GM18909 (cell line): ENCODE data around the gene AKR7A2.

Experiments
- ATAC-seq: cut with Tn5 transposase; IDR thresholded peaks from one replicate; pipeline ENCODE4 v1.9.1; 2021; ENCODE audit warnings: mild to moderate bottlenecking; ENCODE audit not compliant: unreplicated experiment, poor library complexity

The AKR7A2 gene

DNA sequence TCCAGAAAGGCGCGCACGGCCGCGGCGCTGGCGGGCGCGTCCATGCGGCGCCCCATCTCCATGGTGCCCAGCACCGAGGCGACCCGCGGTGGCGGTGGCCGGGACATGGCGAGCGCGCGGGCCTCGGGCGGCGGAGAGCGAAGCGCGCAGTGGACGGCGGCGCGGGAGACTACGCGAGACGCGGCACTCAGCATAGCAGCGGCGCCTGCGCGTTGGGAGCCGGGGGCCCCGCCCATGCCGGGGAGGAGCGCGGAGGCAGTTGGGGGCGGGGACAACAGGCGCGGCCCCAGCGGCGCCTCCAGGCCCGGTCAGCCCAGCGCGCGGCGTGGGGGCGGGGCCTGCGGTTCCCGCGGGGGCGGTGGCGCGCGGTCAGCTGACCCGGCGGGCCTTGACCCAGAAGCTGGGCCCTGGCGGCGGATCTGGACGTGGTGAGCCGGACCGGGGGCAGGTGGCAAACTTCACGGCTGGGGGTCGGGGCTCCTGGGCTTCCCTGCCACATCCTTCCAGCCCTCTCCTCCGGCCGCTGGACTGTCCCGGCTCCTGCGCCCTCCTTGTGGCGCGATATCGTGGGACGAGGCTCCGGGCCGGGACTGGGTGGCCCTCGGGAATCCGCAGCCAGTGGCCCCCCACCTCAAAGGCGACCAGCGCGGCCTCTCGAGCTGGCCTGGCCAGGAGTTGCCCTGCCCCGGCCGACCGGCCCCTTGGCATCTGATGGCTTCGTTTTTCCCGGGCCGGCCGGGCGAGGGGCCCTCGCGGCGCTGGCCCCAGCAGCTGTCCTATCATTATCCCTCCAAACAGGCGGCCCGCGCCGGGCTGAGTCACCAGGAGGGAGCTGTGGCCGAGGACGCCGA, at the start of gene AKR7A2, which contains the start of gene SLC66A1:
AKR7A2 (minus strand) TSS at position 214 of the 851 bp plus-strand sequence; CDS start at position 194, 20 bp downstream.
SLC66A1 (plus strand) TSS at position 396 of the 851 bp plus-strand sequence. CDS start 5,352 bp downstream, outside the sequence.
- ATAC-seq, result peak; percentile 77

GRCh38 chr1:19360843-19361610, 49.1 kb upstream of the AKR7A2 start:
- no peak for ATAC-seq

- ATAC-seq, result no peak
Measured at GRCh38 chr1:19360432-19360831, 48.5 kb upstream of the AKR7A2 start.

DNA sequence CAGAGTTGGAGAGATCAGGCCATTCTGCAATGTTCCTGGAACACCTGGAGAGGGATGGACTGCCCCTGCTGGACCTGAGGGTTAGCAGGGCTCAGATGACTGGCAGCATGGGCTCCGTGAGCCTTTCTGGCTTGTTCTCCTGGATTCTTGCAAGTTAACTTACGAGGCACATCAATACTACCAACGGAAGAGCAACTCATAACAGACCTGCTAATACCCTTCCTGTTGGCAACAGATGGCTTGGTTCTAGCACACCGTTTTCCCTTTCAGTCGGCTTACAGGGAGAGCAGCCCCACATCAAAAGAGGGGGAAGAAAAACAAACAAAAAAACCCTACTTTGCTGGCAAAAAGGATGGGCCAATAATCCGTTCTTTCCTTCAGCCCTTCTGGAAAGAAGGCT, 48.1 kb upstream of the AKR7A2 start:
- ATAC-seq, result no peak

DNA sequence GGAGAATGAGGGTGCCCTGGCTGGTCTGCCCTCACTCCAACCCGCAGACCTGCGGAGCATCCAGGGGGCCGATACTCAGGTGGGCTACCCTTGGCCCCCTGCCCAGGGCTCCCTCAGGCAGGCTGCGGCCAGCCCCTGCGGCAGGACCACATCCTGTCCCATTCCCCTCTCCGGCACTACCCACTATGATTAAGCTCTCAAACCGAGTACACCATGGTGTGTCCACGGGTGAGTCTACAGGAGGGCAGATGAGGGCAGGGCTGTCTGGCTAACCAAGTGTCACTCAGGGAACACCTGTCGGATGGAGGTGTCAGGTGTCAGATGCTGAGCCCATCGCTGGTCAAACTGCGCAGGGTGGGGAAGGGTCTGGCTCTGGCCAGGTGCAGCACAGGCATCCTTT, 47.4 kb upstream of the AKR7A2 start:
- no peak for ATAC-seq

- no peak for ATAC-seq
Measured at GRCh38 chr1:19358710-19359109, 46.8 kb upstream of the AKR7A2 start.

DNA sequence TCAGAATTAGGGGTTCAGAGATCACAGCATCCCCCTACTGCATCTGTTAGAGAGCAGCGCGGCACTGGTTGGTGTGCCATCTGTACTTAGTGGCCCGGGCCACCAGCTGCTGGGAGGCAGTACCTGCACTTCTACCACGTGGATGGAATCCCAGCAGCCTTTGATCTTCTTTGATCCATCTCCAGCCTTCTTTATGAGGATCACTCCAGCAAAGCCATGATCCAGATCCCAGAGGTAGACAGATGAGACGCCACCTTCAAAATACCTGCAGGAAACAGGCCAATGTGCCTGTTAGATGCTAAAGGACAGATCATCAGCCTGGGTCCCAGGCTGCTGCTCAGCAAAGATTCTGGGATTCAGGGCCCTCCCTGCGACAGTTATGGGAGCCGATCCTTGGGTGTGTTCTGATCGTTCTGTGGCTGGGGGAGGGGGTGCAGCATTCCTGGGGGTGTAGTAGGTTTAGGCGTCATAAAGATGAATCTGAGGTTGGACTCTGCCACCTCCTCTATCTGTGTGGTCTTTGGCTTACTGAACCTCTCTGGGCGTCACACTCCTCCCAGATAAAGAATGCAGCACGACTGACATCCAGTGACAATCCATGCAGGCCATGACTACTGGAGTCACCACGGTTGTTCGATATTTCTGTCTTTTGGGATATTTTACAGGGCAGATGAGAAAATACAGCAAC, 45.5 kb upstream of the AKR7A2 start:
- no peak for ATAC-seq

DNA sequence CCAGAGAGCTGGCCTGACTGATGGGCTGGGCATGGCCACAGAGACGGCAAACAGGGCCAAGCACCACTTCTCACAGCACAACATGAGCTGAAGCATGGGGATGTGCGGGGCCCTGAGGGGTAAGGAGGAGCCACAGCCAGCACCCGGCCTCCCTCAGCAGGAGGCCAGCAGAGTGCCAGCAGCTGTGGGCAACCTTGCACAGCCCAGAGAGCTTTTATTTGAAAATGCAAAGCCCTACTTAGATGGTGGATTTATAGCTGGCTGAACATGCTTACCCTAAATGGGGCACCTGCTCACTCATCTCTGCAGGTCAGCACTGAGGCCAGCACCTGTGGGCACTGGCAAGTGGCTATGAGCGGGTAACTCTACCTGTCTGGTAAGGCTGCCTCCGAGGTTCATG, 44.3 kb upstream of the AKR7A2 start:
- no peak for ATAC-seq

DNA sequence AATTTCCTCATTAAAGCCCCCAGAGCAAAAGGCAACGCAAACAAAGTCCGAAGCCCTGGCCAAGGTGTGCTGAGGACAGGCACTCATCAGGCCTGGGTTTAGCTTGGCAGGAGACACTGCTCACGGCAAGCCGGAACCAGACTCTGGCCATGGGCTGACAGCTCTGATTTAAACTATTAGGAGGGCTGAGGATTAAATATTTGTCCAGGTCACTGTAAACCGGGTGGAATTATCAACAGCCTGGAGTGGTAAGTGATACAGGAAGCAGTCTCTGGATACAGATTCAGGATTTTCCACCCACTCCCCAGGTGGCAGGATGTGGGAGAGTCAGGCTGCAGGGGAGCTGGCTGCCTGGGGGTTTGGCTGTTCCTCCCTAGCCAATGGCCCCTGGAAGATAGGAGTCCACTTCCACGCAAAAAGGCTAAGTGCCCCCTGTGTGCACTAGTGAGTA, 42.6 kb upstream of the AKR7A2 start:
- ATAC-seq, result no peak

DNA sequence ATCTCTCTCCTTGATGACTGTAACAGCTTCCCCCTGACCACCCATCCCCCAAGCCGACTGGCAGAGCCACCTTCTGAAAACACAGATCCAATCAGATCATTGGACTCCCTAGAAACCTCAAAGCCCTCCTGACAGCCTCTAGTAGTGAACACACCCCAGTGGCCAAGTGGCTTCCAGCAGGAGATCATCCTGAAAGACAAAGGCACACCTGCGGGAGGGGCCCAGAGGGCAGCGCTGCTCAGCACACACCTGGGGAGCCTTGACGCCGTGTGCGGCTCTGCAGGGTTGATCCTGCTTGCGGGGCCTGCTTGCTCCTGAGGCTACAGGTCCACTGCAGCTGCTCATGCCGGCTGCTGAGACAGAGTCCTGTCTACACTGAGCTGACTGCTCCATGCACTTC, 41.7 kb upstream of the AKR7A2 start:
- no peak for ATAC-seq

GRCh38 chr1:19352839-19353238, 40.9 kb upstream of the AKR7A2 start:
- ATAC-seq, result no peak

DNA sequence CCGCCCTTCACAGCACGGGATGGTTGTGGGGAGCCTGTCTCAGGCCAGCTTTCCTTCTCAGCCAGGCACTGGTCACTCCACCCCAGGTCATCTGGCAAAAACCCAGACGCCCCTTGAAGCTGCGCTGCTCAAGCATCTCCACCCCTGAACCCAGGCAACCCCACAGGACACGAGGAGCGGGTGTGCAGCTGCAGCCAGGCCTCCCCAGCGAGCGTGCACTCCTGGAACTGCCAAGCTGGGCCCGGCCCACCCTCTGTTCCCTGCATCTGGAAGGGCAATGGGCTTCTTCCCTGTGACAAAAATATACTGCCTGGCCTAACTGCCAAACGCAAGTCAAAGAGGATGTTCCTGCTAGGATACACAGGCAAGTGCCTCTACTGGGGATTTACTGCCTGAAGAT, 39.9 kb upstream of the AKR7A2 start:
- no peak for ATAC-seq

GRCh38 chr1:19350566-19350965, 38.6 kb upstream of the AKR7A2 start:
- no peak for ATAC-seq

GRCh38 chr1:19349999-19350398, 38.1 kb upstream of the AKR7A2 start:
- ATAC-seq, result no peak

DNA sequence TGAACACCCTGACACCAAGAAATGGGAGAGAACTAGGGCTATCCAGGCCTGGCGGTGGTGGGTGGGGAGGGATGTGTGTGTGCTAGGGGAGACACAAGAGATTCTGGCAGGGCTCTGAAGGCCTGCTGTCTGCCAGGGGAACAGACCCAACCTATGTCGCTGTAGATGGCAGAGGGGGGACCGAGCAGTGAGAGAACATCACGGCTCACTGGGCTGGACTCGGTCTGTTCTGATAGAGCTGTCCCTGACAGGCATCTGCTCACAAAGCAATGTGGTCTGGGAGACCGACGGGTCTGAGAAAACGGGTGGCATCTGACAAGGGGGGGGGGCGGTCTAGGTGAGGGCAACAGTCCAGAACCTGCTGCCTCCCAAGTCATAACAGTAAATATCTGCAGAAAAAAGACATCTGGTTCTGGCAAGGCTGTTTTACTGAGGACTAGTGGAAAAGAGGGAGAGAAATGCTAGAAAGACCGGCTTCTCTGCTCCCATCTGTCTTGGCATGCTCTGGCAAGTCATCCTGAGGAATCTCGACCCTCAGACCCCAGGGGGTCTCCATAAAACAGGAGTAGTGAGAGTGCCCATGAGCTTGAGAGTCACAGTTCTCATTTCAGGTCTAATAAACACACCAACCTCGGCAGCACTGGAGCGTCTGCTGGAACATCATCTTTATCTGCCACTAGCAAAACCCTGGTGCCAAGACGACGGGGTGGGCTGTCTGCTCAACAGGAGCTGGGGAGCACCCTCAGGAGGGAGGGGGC, 36.7 kb upstream of the AKR7A2 start:
- ATAC-seq, result no peak

- no peak for ATAC-seq
Measured at GRCh38 chr1:19347533-19348172, 35.7 kb upstream of the AKR7A2 start.

DNA sequence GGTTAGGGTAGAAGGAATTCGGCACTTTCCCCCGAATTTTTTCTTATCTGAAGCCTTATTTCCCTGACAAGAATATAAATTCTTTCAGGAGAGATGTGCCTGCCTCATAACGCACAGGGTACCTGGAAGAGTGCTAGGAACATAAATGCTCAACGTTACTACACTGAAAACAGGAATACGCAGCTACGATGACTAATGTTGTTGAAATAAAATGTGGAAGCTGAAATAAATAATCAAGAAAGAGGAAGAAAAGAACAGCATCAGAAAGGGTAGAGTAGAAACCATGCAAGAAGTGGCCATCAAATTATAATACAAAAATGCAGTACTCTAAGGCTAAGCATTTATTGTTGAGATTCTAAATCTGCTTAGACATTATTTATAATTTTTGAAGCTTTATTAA, 34.1 kb upstream of the AKR7A2 start:
- no peak for ATAC-seq

DNA sequence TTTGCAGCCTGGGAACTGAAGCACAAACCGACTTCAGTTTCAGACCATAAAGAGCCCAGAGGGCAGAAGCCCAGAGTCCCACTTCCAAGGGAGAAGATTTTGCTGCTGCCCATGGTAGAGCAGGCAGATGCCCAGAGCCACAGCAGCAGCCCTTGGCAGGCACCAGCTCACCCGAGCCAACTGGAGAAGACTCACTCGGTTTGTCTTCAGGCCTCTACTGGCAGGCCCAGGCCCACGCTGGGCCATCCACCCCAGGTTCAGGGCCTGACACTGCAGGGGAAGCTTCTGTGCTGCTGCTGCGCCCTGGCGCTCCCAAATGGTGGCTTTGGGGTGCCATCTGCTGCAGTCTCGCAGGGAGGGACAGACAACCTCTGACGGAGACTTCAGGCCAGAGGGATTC, 33.4 kb upstream of the AKR7A2 start:
- ATAC-seq, result no peak

DNA sequence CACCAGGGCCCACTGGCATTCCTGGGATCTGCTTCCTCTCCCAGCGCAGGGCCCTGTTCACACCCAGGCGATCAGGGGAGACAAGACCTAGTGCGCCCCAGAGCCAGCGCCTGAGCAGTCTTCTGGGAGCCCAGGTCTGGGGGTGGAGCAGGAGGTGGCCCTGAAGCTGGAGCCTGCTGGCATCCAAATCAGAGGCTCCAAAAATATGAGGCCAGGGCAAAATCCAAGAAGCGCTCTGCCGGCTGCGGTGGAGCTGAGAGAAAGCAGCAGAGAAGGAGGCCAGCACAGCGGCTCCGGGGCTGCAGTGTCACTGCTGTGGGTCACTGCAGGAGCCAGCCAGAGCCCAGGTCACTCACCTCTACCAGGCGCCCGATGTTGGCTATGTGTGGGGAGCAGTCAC, 32.9 kb upstream of the AKR7A2 start:
- no peak for ATAC-seq

DNA sequence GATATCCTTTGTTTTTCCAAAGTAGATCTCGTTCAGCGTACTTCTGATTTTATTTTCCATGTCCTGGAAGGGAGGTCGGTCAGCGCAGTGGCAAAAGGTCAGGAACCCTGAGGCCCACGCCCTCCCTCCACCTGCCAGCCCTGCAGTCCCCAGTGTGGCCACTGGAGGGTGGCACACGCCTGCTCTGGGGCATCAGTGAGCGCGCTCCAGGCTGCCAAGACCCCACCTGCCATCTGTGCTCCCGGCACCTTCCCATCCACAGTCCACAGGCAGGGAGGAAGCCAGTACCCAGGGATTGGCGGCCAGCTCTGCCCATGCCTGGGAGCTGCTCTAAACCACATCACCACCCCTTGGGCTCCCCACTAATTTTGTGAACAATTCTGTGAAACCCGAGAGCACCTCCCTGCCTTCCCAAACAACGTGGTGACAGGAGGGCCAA, 32.4 kb upstream of the AKR7A2 start:
- ATAC-seq, result no peak
